Fibroblast of villous mesenchyme (primary cell): Measurements from ENCODE around the gene AKAP13. TPM values are rescaled to one million over a fixed set of nuclear protein-coding genes. Genes with fewer than 3 reads are reported as not detected.

Experiments used
- DNase-seq: peaks from one replicate; pipeline ENCODE4 v3.0.0-alpha.2; 2010; ENCODE audit warnings: low read depth
- H3K4me3 ChIP-seq: 2 replicates; pipeline ENCODE4 v1.5.1; 2011; ENCODE audit warnings: low read depth, mild to moderate bottlenecking, low read length
- CTCF ChIP-seq: IDR thresholded peaks from 2 replicates; pipeline ENCODE4 v1.5.1; 2012; ENCODE audit warnings: low read depth, mild to moderate bottlenecking, low read length; ENCODE audit not compliant: insufficient read depth
- total RNA-seq: library from RNA; depleted of rRNA; stranded (reverse); fragments of >200 nt; gene quantifications from 2 replicates; pipeline ENCODE4 v1.2.3, GENCODE V29; 2012

Gene AKAP13
- total RNA-seq, 1 donor: 164 TPM

GRCh38 chr15:85592148-85592547, 211.7 kb downstream of the AKAP13 start:
- H3K4me3 ChIP-seq: no peak overlapping the region
- DNase-seq: peak; percentile 80
- peak; percentile 34 for TF ChIP-seq CTCF

- H3K4me3 ChIP-seq: no peak overlapping the region
- TF ChIP-seq CTCF: no peak
- DNase-seq: no peak
Measured at GRCh38 chr15:85593809-85594445, 213.5 kb downstream of the AKAP13 start.

- no peak for DNase-seq
- TF ChIP-seq CTCF: no peak
- no peak overlapping the region for H3K4me3 ChIP-seq
Measured at GRCh38 chr15:85595804-85596536, 215.6 kb downstream of the AKAP13 start.

GRCh38 chr15:85597155-85597815, 216.9 kb downstream of the AKAP13 start:
- peak; percentile 61 for DNase-seq
- no peak overlapping the region for H3K4me3 ChIP-seq
- TF ChIP-seq CTCF: no peak

- no peak overlapping the region for H3K4me3 ChIP-seq
- DNase-seq: no peak
- no peak for TF ChIP-seq CTCF
Measured at GRCh38 chr15:85598219-85598618, 217.8 kb downstream of the AKAP13 start.

GRCh38 chr15:85598718-85599398, 218.5 kb downstream of the AKAP13 start:
- no peak for TF ChIP-seq CTCF
- no peak overlapping the region for H3K4me3 ChIP-seq
- no peak for DNase-seq
